Gastrocnemius medialis (tissue), 4 donors: ENCODE measurements around the gene ARHGEF11. TPM values are rescaled to one million over a fixed set of nuclear protein-coding genes. Genes with fewer than 3 reads are reported as not detected.

Source experiments
- ATAC-seq, 2 donors: fragments of 150-250 bp; one replicate each; pipeline ENCODE4 v1.9.1; 2016
- DNase-seq, 2 donors: peaks; one replicate each; pipeline ENCODE4 v3.0.0-alpha.2; 2019
- H3K27ac ChIP-seq, 4 donors: fragments of 200-600 bp; sonication (generic); 1 replicate in 1 of 4; 2 replicates in 3 of 4; pipeline ENCODE4 v1.5.1; 2016 to 2018; ENCODE audit warnings: mild to moderate bottlenecking in 2 of 4, moderate library complexity in 1 of 4
- H3K27me3 ChIP-seq, 3 donors: fragments of 200-600 bp; sonication (generic) in 2 of 3; 1 replicate in 1 of 3; 2 replicates in 2 of 3; pipeline versions ENCODE4 v1.5.1 to v1.6.0; 2016 to 2019; ENCODE audit warnings: mild to moderate bottlenecking in 1 of 3, moderate library complexity in 1 of 3
- H3K36me3 ChIP-seq, 2 donors: fragments of 200-600 bp; sonication (generic) in 1 of 2; one replicate each; pipeline ENCODE4 v1.5.1; 2017 to 2018
- H3K4me1 ChIP-seq, 2 donors: fragments of 200-600 bp; sonication (generic) in 1 of 2; one replicate each; pipeline ENCODE4 v1.5.1; 2016 to 2017; ENCODE audit warnings: mild to moderate bottlenecking in 2 of 2
- H3K4me3 ChIP-seq, 4 donors: fragments of 200-600 bp; sonication (generic) in 3 of 4; 1 replicate in 1 of 4; 2 replicates in 3 of 4; pipeline ENCODE4 v1.5.1; 2016 to 2019; ENCODE audit warnings: mild to moderate bottlenecking in 2 of 4
- H3K9me3 ChIP-seq, 3 donors: fragments of 200-600 bp; sonication (generic) in 2 of 3; 1 replicate in 1 of 3; 2 replicates in 2 of 3; pipeline ENCODE4 v1.5.1; 2016 to 2019
- POLR2A ChIP-seq, 2 donors: fragments of 450-650 bp; IDR thresholded peaks; one replicate each; pipeline ENCODE4 v1.6.1; 2017; ENCODE audit warnings: antibody characterized with exemption in 2 of 2, mild to moderate bottlenecking in 2 of 2, moderate library complexity in 2 of 2
- in situ Hi-C, 4 donors: fragments of 200-750 bp; cut with MboI; loops; one replicate each; pipeline versions ENCODE4 v1.15.0 to v1.8.0; 2017; ENCODE audit warnings: low sequenced_read_pairs in 4 of 4
- intact Hi-C: fragments of 100-400 bp; cut with DNase I; formaldehyde crosslinking; loops from one replicate; pipeline ENCODE4 v1.15.1; 2023; ENCODE audit warnings: low total_unique reads
- total RNA-seq, 4 donors: library from RNA; depleted of rRNA; stranded (reverse); fragments of >200 nt; gene quantifications; one replicate each; pipeline versions ENCODE4 v1.1.0 to v1.2.3, GENCODE V29; 2016
- TF ChIP-seq, protein P1 (sequence below), 5 experiments: fragments of 450-650 bp in 3 of 5; fragments of 200-600 bp in 2 of 5; sonication (generic) in 2 of 5; IDR thresholded peaks in 4 of 5; conservative IDR thresholded peaks in 1 of 5; 1 replicate in 4 of 5; 2 replicates in 1 of 5; pipeline ENCODE4 v1.5.1; 2016 to 2019; ENCODE audit warnings: antibody characterized with exemption in 5 of 5, mild to moderate bottlenecking in 3 of 5, moderate library complexity in 3 of 5

Gene ARHGEF11
- total RNA-seq, 4 donors from 2014 or later: 19.5 to 33.4 (median 27.7) TPM

DNA sequence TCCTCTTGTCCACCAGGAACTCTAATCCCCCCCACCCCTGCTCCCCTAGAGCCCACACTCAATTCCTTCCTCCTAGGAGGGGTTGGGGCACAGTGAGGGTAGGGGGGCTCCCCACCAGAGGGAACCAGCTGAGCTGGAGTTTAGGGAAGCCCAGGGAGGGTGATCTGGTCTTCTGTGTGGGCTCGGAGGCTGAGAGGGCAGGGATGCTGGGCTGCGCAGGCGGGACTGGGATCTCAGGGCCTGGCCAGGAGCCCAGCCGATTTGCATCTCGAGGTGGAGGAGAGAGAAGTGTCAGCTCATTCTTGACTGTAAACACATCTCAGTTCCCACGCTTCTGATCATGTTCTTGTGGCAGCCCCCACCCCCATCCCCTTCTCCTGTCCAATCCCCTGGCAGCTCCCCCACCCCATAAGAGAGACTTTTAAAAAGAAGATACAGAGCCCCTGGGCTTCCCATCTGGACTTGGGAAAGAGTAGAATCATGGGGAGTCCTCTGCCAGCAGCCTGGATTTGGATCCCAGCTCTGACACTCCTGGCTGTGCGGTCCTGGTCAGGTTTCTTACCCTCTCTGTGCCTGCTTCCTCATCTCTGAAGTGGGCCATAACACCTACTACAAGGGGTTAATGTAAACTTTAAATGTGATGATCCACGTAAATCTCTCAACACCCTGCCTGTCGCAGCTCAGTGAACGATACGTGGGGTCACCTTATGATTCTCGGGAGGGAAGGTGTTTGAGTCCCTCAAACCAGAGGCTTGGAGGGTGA is 145.4 kb downstream of the ARHGEF11 start:
- DNase-seq (no peak), ATAC-seq (no peak)
- intact Hi-C loops: loop anchor here (10.0 kb wide), 1 partner anchor 235 kb away; no protein-coding TSS in a partner anchor
- H3K4me3 ChIP-seq: no peak overlapping the region
- no peaks in the 10 kb centered on the region for H3K36me3 ChIP-seq
- no peaks in the 10 kb centered on the region for H3K9me3 ChIP-seq
- peaks cover 14 to 16% of the 10 kb centered on the region in 2 donors for H3K4me1 ChIP-seq
- peak overlapping the region in 3 of 4 donors; percentile 26 to 59 (median 31) for H3K27ac ChIP-seq
- TF ChIP-seq, protein P1, sequence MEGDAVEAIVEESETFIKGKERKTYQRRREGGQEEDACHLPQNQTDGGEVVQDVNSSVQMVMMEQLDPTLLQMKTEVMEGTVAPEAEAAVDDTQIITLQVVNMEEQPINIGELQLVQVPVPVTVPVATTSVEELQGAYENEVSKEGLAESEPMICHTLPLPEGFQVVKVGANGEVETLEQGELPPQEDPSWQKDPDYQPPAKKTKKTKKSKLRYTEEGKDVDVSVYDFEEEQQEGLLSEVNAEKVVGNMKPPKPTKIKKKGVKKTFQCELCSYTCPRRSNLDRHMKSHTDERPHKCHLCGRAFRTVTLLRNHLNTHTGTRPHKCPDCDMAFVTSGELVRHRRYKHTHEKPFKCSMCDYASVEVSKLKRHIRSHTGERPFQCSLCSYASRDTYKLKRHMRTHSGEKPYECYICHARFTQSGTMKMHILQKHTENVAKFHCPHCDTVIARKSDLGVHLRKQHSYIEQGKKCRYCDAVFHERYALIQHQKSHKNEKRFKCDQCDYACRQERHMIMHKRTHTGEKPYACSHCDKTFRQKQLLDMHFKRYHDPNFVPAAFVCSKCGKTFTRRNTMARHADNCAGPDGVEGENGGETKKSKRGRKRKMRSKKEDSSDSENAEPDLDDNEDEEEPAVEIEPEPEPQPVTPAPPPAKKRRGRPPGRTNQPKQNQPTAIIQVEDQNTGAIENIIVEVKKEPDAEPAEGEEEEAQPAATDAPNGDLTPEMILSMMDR (IDR thresholded peaks at IDR 0.05 in 4 of 5, conservative IDR thresholded peaks at IDR 0.05 in 1 of 5): no peak
- TF ChIP-seq POLR2A (IDR thresholded peaks at IDR 0.05): no peak
- H3K27me3 ChIP-seq: no peaks in the 10 kb centered on the region
- in situ Hi-C loops: loop anchor here in 1 of 4 donors (25.0 kb wide), 1 partner anchor 213 kb away; the partner anchor contains the start of gene NES

DNA sequence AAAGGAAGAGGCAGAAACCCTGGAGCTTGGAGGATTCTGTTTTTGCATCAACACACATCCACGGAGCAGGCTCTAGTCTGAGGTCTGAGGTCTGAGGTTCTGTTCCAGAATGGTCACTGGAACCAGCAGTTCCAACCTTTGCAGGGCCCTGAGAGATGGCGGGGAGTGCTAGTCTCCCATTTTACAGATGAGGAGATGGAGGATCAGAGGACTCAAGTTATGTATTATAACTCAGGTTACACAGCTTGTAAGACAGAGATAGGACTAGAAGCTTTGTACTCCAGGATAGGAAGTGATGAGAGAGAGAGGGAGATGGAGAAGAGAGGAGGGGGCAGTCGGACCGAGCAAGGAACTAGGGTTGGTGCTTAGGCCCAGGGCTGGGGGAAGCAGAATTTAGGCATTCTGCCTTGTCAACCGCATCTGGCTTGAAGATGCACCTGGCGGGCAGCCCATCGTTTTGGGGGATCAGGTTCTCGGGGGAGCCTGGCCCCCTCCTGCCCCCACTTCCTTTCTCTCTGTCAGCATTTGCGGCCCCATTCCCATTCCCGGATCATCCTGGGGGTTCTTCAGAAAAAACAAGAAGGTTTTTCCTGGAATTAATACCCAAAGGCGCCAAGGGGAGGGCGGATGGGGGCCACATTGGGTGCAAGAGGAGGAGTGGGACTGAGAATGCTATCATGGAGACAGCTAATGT is 146.4 kb downstream of the ARHGEF11 start:
- no peaks in the 10 kb centered on the region for H3K9me3 ChIP-seq
- no peak for ATAC-seq
- peak overlapping the region in 1 of 4 donors; percentile 21 for H3K4me3 ChIP-seq
- intact Hi-C loops: loop anchor here (10.0 kb wide), 1 partner anchor 234 kb away; no protein-coding TSS in a partner anchor
- DNase-seq: no peak
- H3K4me1 ChIP-seq: peaks cover 14 to 16% of the 10 kb centered on the region in 2 donors
- in situ Hi-C loops: loop anchor here in 1 of 4 donors (25.0 kb wide), 1 partner anchor 212 kb away; the partner anchor contains the start of gene NES
- H3K27me3 ChIP-seq: no peaks in the 10 kb centered on the region
- H3K27ac ChIP-seq: peak overlapping the region in 2 of 4 donors; percentile 89 to 94
- no peaks in the 10 kb centered on the region for H3K36me3 ChIP-seq
- TF ChIP-seq, protein P1 (IDR thresholded peaks at IDR 0.05 in 4 of 5, conservative IDR thresholded peaks at IDR 0.05 in 1 of 5): no peak
- no peak for TF ChIP-seq POLR2A (IDR thresholded peaks at IDR 0.05)

DNA sequence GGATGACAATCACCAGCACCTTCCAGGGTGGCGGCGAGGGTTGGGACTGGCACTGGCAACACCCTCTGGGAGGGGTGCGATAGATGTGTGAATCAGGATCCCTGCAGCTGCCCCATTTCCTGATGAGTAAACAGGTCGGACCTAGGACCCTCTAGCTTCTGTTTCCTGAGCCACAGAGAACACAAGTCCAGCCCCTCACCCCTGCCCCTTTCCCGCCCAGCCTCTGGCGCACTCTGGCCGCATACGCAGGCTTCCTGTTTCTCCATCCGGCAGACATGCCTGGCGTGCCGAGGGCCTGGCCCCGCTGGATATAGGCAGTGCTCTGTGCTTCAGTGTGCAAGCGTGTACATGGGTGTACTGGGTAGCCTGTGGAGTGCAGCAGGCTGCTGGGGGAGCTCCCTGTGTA is 147.4 kb downstream of the ARHGEF11 start:
- in situ Hi-C loops: loop anchor here in 1 of 4 donors (25.0 kb wide), 1 partner anchor 211 kb away; the partner anchor contains the start of gene NES
- no peak for DNase-seq
- no peak for TF ChIP-seq POLR2A (IDR thresholded peaks at IDR 0.05)
- TF ChIP-seq, protein P1 (IDR thresholded peaks at IDR 0.05 in 4 of 5, conservative IDR thresholded peaks at IDR 0.05 in 1 of 5): no peak
- ATAC-seq: no peak
- Histone ChIP-seq H3K9me3 (no peaks in the 10 kb centered on the region), H3K4me3 (peak overlapping the region; percentile 16 to 64 (median 20)), H3K27ac (peak overlapping the region; percentile 86 to 94 (median 90)), H3K36me3 (no peaks in the 10 kb centered on the region), H3K27me3 (peaks cover under 1 to 8% (median 7%) of the 10 kb centered on the region in 3 donors), H3K4me1 (peaks cover 15 to 16% of the 10 kb centered on the region in 2 donors)
- intact Hi-C loops: loop anchor here (10.0 kb wide), 1 partner anchor 233 kb away; no protein-coding TSS in a partner anchor

DNA sequence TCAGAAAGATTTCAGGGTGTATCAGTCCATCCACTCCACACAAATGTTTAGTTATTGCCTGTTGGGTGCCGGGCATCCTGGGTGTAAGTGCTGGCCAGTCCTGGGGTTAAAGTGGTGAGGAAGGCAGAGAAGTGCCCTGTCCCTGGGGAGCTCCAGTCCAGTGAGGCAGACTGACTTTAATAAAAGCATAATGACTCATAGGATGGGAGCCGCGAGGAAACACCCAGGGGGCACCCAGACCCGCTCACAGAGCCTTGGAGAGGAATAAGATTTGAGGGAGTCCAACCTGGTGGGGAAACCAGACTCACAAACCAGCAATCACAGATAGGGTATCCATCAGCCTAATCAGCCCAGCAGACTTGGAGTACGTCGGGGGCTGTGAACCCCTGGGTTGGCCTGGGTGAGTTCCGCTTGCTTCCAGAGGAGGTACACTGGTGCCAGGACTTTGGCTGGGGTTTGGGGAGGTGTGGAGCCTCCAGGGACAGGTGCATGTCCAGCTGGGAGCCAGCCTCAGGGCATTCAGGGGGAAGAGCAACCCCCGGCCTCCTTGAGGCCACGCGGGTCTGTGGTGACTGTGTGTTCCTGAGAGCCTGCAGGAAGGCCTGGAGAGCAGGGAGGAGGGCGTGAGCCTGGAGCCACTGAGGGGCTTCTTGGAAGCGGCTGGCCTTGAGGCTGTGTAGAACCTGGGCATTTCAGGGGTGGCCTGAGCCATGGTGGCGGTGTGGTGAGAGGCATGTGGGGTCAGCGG is 148.3 kb downstream of the ARHGEF11 start:
- H3K27me3 ChIP-seq: peaks cover 4 to 16% (median 14%) of the 10 kb centered on the region in 3 donors
- no peaks in the 10 kb centered on the region for H3K36me3 ChIP-seq
- intact Hi-C loops: loop anchor here (10.0 kb wide), 1 partner anchor 232 kb away; no protein-coding TSS in a partner anchor
- peaks cover 19 to 23% of the 10 kb centered on the region in 2 donors for H3K4me1 ChIP-seq
- DNase-seq (no peak), ATAC-seq (no peak)
- no peaks in the 10 kb centered on the region for H3K9me3 ChIP-seq
- H3K4me3 ChIP-seq: peak overlapping the region in 2 of 4 donors; percentile 6 to 64
- no peak for TF ChIP-seq POLR2A (IDR thresholded peaks at IDR 0.05)
- TF ChIP-seq, protein P1 (IDR thresholded peaks at IDR 0.05 in 4 of 5, conservative IDR thresholded peaks at IDR 0.05 in 1 of 5): no peak
- in situ Hi-C loops: loop anchor here in 1 of 4 donors (25.0 kb wide), 1 partner anchor 210 kb away; the partner anchor contains the start of gene NES
- H3K27ac ChIP-seq: peak overlapping the region; percentile 86 to 94 (median 90)
